Stimulated activated CD8-positive, alpha-beta memory T cell treated with anti-CD3 and anti-CD28 coated beads, Interleukin-2, amount 100 ng/mL, for 48 hours (primary cell): ENCODE measurements around the gene TRIOBP.
A peak's percentile ranks its signal among the peaks of the same experiment; 100 is the strongest.
"Not testable (repeated sequence)": the region's sequence is repeated elsewhere in the genome, so short reads cannot be mapped to it uniquely, and the experiment has no call there.

Experiments used
- DNase-seq, 2 donors: peaks; one replicate each; pipeline ENCODE4 v3.0.0-alpha.2; 2020; ENCODE audit warnings: low read depth in 2 of 2

TRIOBP gene, protein sequence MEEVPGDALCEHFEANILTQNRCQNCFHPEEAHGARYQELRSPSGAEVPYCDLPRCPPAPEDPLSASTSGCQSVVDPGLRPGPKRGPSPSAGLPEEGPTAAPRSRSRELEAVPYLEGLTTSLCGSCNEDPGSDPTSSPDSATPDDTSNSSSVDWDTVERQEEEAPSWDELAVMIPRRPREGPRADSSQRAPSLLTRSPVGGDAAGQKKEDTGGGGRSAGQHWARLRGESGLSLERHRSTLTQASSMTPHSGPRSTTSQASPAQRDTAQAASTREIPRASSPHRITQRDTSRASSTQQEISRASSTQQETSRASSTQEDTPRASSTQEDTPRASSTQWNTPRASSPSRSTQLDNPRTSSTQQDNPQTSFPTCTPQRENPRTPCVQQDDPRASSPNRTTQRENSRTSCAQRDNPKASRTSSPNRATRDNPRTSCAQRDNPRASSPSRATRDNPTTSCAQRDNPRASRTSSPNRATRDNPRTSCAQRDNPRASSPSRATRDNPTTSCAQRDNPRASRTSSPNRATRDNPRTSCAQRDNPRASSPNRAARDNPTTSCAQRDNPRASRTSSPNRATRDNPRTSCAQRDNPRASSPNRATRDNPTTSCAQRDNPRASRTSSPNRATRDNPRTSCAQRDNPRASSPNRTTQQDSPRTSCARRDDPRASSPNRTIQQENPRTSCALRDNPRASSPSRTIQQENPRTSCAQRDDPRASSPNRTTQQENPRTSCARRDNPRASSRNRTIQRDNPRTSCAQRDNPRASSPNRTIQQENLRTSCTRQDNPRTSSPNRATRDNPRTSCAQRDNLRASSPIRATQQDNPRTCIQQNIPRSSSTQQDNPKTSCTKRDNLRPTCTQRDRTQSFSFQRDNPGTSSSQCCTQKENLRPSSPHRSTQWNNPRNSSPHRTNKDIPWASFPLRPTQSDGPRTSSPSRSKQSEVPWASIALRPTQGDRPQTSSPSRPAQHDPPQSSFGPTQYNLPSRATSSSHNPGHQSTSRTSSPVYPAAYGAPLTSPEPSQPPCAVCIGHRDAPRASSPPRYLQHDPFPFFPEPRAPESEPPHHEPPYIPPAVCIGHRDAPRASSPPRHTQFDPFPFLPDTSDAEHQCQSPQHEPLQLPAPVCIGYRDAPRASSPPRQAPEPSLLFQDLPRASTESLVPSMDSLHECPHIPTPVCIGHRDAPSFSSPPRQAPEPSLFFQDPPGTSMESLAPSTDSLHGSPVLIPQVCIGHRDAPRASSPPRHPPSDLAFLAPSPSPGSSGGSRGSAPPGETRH (N-terminal part only)

GRCh38 chr22:37696657-37697537 lies at the start of gene TRIOBP:
Gene TRIOBP, plus strand, starts transcription at chr22:37697048. Its CDS starts 4,318 bp downstream, at chr22:37701366.
- DNase-seq = peak; percentile 84 to 91

- no peak for DNase-seq
These were observed 49.5 kb upstream of the TRIOBP start for GRCh38 chr22:37647317-37647716.

GRCh38 chr22:37647928-37648327 lies 48.9 kb upstream of the TRIOBP start:
- no peak for DNase-seq

DNA sequence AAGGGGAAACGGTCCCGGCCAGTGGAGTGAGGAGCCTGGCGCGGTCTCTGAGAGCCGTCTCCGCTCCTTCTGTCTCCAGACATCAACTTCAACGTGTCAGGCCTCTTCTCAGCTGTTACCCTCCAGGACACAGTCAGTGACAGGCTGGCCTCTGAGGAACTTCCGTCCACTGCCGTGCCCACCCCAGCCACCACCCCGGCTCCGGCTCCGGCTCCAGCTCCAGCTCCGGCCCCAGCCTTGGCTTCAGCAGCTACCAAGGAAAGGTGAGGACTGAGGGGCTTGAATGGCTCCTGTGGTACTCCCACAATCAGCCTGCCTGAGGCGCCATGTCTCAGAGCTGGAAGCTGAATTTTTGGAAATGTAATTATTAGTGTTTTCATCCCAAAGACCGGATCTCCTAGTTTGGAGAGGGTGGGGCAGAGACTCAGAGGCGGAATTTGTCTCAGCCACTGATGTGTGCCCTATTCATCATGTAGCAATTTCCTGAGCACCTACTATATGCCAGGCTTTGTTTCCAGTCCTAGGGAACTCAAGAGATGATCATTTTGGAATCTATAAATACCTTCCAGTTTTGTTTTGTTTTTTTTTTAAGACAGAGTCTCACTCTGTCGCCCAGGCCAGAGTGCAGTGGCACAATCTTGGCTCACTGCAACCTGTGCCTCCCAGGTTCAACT lies 46.2 kb upstream of the TRIOBP start:
- DNase-seq = no peak

- no peak for DNase-seq
These were observed 42.1 kb upstream of the TRIOBP start for GRCh38 chr22:37654563-37655251.

- DNase-seq = no peak
These were observed 41.6 kb upstream of the TRIOBP start for GRCh38 chr22:37655252-37655563.

DNA sequence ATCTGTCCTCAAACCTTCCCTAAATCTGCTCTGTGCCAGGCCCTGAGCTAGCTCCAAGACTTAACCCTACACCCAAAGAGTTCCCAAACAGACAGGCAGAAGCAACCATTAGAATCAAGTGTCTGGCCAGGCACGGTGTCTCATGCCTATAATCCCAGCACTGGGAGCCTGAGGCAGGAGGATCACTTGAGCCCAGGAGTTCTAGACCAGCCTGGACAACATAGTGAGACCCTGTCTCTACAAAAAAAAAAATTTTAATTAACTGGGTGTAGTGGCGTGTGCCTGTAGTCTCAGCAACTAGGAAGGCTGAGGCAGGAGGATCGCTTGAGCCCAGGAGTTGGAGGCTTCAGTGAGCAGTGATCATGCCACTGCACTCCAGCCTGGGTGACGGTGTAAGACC lies 40.3 kb upstream of the TRIOBP start:
- DNase-seq = not testable (repeated sequence)

GRCh38 chr22:37657590-37658132 lies 39.2 kb upstream of the TRIOBP start:
- no peak for DNase-seq

DNA sequence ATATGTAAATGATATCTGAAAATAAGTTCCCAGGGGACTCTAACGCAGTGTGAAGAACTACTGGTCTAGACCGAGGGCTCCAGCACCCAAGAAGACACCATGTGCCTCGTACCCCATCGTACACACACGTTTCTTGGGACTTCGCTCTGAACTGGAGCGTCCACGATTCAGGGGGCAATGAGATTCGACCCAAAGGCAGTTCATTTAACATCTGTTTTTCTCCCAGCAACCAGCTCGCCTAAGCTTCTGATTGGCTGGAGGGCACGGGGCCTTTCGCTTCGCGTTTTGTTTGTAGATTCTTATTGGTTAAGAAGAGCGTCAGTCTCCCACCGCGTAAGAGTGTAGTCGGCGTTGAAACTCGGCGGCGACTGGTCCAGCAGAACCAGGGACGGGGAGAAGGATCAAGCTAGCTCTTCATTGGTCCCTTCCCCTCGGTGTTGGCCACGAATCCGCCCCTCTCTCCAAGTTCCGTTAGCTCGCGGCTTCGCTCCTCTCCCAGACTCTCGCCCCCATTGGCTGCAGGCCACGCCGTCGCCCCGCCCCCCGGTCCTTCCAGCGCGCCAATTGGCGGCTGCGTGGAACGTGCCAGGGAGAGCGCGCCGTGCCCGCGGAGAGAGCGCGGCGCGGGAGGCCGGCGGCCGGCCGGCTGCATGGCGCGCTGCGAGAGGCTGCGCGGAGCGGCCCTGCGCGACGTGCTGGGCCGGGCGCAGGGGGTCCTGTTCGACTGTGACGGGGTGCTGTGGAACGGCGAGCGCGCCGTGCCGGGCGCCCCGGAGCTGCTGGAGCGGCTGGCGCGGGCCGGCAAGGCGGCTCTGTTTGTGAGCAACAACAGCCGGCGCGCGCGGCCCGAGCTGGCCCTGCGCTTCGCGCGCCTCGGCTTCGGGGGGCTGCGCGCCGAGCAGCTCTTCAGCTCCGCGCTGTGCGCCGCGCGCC lies 38.4 kb upstream of the TRIOBP start, which contains the start of gene PDXP:
PDXP (plus strand) TSS at position 591 of the 933 bp plus-strand sequence; CDS start at position 651, 60 bp downstream.
- peak; percentile 98 for DNase-seq

GRCh38 chr22:37659066-37659896 lies 37.6 kb upstream of the TRIOBP start:
- no peak for DNase-seq

DNA sequence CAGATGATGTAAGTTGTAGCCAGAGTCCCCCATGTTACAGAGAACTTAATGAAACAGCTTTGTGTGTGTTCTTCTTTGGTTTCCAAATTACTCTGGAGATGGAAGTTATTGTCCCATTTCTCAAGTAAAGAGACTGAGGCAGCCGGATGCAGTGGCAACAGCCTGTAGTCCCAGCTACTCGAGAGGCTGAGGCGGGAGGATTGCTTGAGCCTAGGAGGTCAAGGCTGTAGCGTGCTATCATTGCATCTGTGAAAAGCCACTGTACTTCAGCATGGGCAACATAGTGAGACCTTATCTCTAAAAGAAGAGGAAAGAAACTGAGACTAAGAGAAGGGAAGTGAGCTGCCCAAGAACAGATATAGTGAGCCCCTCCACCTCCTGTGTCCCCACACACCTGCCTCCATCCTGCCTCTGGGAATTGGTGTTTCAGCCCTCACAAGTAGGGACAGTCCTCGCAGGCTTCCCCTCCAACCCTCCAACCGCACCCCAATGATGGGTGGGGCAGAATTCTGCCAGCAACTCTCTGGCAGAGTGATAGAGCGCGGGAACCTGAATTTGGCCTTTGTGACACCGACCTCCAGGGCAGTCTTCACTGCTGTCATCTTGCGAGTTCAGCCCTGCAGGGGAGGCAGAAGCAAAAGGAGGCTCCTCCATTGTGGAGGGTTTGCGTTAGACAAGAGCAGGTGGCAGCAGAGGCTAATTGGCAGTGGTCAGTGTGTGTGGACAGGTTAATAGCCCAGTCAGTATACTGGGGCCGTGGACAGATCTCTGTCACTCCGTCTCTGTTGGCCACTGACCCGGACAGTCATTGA lies 36.7 kb upstream of the TRIOBP start:
- DNase-seq = no peak

GRCh38 chr22:37660709-37661045 lies 36.2 kb upstream of the TRIOBP start:
- DNase-seq = no peak

- no peak for DNase-seq
These were observed 35.5 kb upstream of the TRIOBP start for GRCh38 chr22:37661160-37661924.

DNA sequence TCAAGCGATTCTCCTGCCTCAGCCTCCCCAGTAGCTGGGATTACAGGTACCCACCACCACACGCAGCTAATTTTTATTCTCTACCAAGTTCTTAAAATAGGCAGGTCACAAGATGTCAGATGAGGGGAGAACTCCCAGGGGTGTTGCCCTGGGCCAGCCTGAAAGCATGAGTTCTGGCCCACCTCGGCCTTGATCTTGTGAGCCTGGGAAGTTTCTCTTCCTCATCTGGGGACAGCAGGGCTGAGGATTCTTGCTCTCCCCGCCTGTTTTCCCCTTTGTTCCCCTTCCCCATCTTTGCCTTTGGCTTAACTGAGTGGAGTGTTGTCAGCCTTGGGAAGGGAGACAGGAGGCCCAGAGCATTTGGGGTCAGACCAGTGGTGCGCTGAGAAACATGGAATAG lies 34.8 kb upstream of the TRIOBP start:
- DNase-seq = no peak

DNA sequence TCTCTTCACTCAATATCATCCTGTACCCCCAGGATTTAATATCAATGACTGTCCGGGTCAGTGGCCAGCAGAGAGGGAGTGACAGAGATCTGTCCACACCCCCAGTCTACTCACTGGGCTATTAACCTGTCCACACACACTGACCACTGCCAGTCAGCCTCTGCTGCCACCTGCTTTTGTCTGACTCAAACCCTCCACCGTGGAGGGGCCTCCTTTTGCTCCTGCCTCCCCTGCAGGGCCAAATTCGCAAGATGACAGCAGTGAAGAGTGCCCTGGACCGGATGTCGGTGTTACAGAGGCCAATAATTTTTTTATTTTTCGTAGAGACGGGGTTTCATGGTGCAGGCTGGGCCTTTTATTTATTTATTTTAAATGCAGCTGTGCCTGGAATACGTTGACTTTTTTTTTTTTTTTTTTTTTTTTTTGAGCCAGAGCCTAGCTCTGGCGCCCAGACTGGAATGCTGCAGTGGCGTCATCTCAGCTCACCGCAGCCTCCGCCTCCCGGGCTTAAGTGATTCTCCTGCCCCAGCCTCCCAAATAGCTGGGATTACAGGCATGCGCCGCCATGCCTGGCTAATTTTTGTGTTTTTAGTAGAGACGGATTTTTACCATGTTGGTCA lies 33.2 kb upstream of the TRIOBP start:
- DNase-seq = no peak
